Parathyroid adenoma (tissue), 2 donors: ENCODE data around the gene LAYN.

Experiments used
- H2AFZ ChIP-seq: fragments of 300-600 bp; sonication (generic); one replicate; pipeline ENCODE4 v1.7.0; 2017; ENCODE audit warnings: antibody characterized with exemption, mild to moderate bottlenecking
- H3K27ac ChIP-seq: fragments of 300-600 bp; sonication (generic); one replicate; pipeline ENCODE4 v1.7.0; 2017
- H3K27me3 ChIP-seq: fragments of 300-600 bp; sonication (generic); one replicate; pipeline ENCODE4 v1.7.0; 2017; ENCODE audit warnings: low read length; ENCODE audit not compliant: control insufficient read depth, insufficient read depth
- H3K36me3 ChIP-seq: fragments of 300-600 bp; sonication (generic); one replicate; pipeline ENCODE4 v1.7.0; 2017; ENCODE audit warnings: low read length; ENCODE audit not compliant: control insufficient read depth, insufficient read depth
- H3K4me1 ChIP-seq: fragments of 300-600 bp; sonication (generic); one replicate; pipeline ENCODE4 v1.7.0; 2017; ENCODE audit warnings: control low read depth
- H3K4me2 ChIP-seq: fragments of 300-600 bp; sonication (generic); one replicate; pipeline ENCODE4 v1.7.0; 2017; ENCODE audit warnings: low read length
- H3K4me3 ChIP-seq: fragments of 300-600 bp; sonication (generic); one replicate; pipeline ENCODE4 v1.7.0; 2017; ENCODE audit warnings: low read depth, low read length
- H3K79me2 ChIP-seq: fragments of 300-600 bp; sonication (generic); one replicate; pipeline ENCODE4 v1.7.0; 2017; ENCODE audit warnings: control low read depth
- H3K9ac ChIP-seq: fragments of 300-600 bp; sonication (generic); one replicate; pipeline ENCODE4 v1.7.0; 2017; ENCODE audit warnings: mild to moderate bottlenecking
- H3K9me3 ChIP-seq: fragments of 300-600 bp; sonication (generic); one replicate; pipeline ENCODE4 v1.7.0; 2017; ENCODE audit warnings: low read length; ENCODE audit not compliant: control insufficient read depth
- CTCF ChIP-seq: fragments of 300-600 bp; sonication (generic); IDR thresholded peaks from one replicate; pipeline ENCODE4 v1.7.0; 2017; ENCODE audit warnings: antibody characterized with exemption, mild to moderate bottlenecking
- donor health status: primary hyperparathyroidism.

The LAYN gene

GRCh38 chr11:111569476-111569875 lies 29.0 kb downstream of the LAYN start:
- Histone ChIP-seq H3K27me3 (no peaks in the 10 kb centered on the region), H3K36me3 (no peaks in the 10 kb centered on the region), H3K4me1 (no peaks in the 10 kb centered on the region), H3K4me2 (no peak overlapping the region), H3K4me3 (no peak overlapping the region), H3K9ac (no peak overlapping the region), H3K27ac (no peak overlapping the region), H3K9me3 (no peaks in the 10 kb centered on the region), H2AFZ (no peak overlapping the region), H3K79me2 (no peaks in the 10 kb centered on the region)
- TF ChIP-seq CTCF = no peak

- Histone ChIP-seq H3K4me1 (no peaks in the 10 kb centered on the region), H3K79me2 (no peaks in the 10 kb centered on the region), H3K4me3 (no peak overlapping the region), H3K36me3 (no peaks in the 10 kb centered on the region), H3K4me2 (no peak overlapping the region), H3K9me3 (no peaks in the 10 kb centered on the region), H3K27ac (no peak overlapping the region), H3K9ac (no peak overlapping the region), H2AFZ (no peak overlapping the region), H3K27me3 (no peaks in the 10 kb centered on the region)
- TF ChIP-seq CTCF = no peak
These were observed 30.3 kb downstream of the LAYN start for GRCh38 chr11:111570796-111571195.

- H3K27me3 ChIP-seq = no peaks in the 10 kb centered on the region
- H3K4me3 ChIP-seq = no peak overlapping the region
- TF ChIP-seq CTCF = no peak
- H3K27ac ChIP-seq = no peak overlapping the region
- H2AFZ ChIP-seq = no peak overlapping the region
- no peak overlapping the region for H3K4me2 ChIP-seq
- no peaks in the 10 kb centered on the region for H3K4me1 ChIP-seq
- H3K9me3 ChIP-seq = no peaks in the 10 kb centered on the region
- no peaks in the 10 kb centered on the region for H3K79me2 ChIP-seq
- no peaks in the 10 kb centered on the region for H3K36me3 ChIP-seq
- H3K9ac ChIP-seq = no peak overlapping the region
These were observed 31.4 kb downstream of the LAYN start for GRCh38 chr11:111571829-111572501.

GRCh38 chr11:111572581-111572980 lies 32.1 kb downstream of the LAYN start:
- no peaks in the 10 kb centered on the region for H3K36me3 ChIP-seq
- H3K4me3 ChIP-seq = no peak overlapping the region
- H3K27me3 ChIP-seq = no peaks in the 10 kb centered on the region
- H3K9ac ChIP-seq = no peak overlapping the region
- no peaks in the 10 kb centered on the region for H3K79me2 ChIP-seq
- TF ChIP-seq CTCF = no peak
- no peaks in the 10 kb centered on the region for H3K9me3 ChIP-seq
- no peak overlapping the region for H3K4me2 ChIP-seq
- H3K27ac ChIP-seq = no peak overlapping the region
- H2AFZ ChIP-seq = no peak overlapping the region
- H3K4me1 ChIP-seq = no peaks in the 10 kb centered on the region

GRCh38 chr11:111573821-111574249 lies 33.3 kb downstream of the LAYN start:
- no peaks in the 10 kb centered on the region for H3K27me3 ChIP-seq
- H3K9me3 ChIP-seq = no peaks in the 10 kb centered on the region
- no peak for TF ChIP-seq CTCF
- H3K36me3 ChIP-seq = no peaks in the 10 kb centered on the region
- no peak overlapping the region for H3K4me3 ChIP-seq
- H3K4me1 ChIP-seq = no peaks in the 10 kb centered on the region
- H3K27ac ChIP-seq = no peak overlapping the region
- no peak overlapping the region for H2AFZ ChIP-seq
- no peak overlapping the region for H3K9ac ChIP-seq
- H3K79me2 ChIP-seq = no peaks in the 10 kb centered on the region
- no peak overlapping the region for H3K4me2 ChIP-seq
